HepG2 (cell line): ENCODE measurements around the gene ZNF483. TPM values are rescaled to one million over a fixed set of nuclear protein-coding genes. Genes with fewer than 3 reads are reported as not detected.

ENCODE experiments used
- BHLHE40 ChIP-seq: IDR thresholded peaks from 2 replicates; pipeline ENCODE4 v1.6.1; 2011; ENCODE audit warnings: low read length, improper control_type of control experiment
- DNMT1 ChIP-seq: sonication (generic); formaldehyde crosslinking; IDR thresholded peaks from 2 replicates; pipeline ENCODE4 v1.5.1; 2020; ENCODE audit warnings: mild to moderate bottlenecking, missing genetic modification reagents
- FOXA3 ChIP-seq: IDR thresholded peaks from 2 replicates; pipeline ENCODE4 v1.6.1; 2016; ENCODE audit warnings: missing genetic modification reagents, missing compliant biosample characterization
- FOXK1 ChIP-seq: sonication (generic); formaldehyde crosslinking; IDR thresholded peaks from 2 replicates; pipeline ENCODE4 v1.4.0; 2020; ENCODE audit warnings: low read depth, missing genetic modification reagents, borderline replicate concordance
- MTF1 ChIP-seq: sonication (generic); formaldehyde crosslinking; IDR thresholded peaks from 2 replicates; pipeline ENCODE4 v1.5.0; 2020; ENCODE audit warnings: missing genetic modification reagents
- PHF21A ChIP-seq: sonication (generic); formaldehyde crosslinking; IDR thresholded peaks from 2 replicates; pipeline ENCODE4 v1.5.0; 2020; ENCODE audit warnings: mild to moderate bottlenecking, missing genetic modification reagents
- PRMT3 ChIP-seq: sonication (generic); formaldehyde crosslinking; IDR thresholded peaks from 2 replicates; pipeline ENCODE4 v1.8.1; 2022; ENCODE audit warnings: low read depth, mild to moderate bottlenecking, moderate library complexity, missing genetic modification reagents, borderline replicate concordance
- REXO4 ChIP-seq: sonication (generic); formaldehyde crosslinking; IDR thresholded peaks from 2 replicates; pipeline ENCODE4 v1.8.0; 2022; ENCODE audit warnings: missing genetic modification reagents, mild to moderate bottlenecking, borderline replicate concordance
- SAP130 ChIP-seq: IDR thresholded peaks from 2 replicates; pipeline ENCODE4 v1.6.1; 2016; ENCODE audit warnings: low read depth
- TFE3 ChIP-seq: IDR thresholded peaks from 2 replicates; pipeline ENCODE4 v1.6.1; 2016
- ZBTB26 ChIP-seq: IDR thresholded peaks from 2 replicates; pipeline ENCODE4 v1.6.1; 2016; ENCODE audit warnings: missing compliant biosample characterization, missing genetic modification reagents, borderline replicate concordance
- ZBTB4 ChIP-seq: sonication (generic); formaldehyde crosslinking; IDR thresholded peaks from 2 replicates; pipeline ENCODE4 v1.4.0; 2020; ENCODE audit warnings: missing genetic modification reagents, mild to moderate bottlenecking, borderline replicate concordance
- ZFX ChIP-seq: sonication (generic); formaldehyde crosslinking; IDR thresholded peaks from 2 replicates; pipeline ENCODE4 v1.4.0; 2020; ENCODE audit warnings: mild to moderate bottlenecking, low read depth, missing genetic modification reagents, moderate library complexity
- ZNF274 ChIP-seq: sonication (generic); formaldehyde crosslinking; IDR thresholded peaks from 2 replicates; pipeline ENCODE4 v1.5.1; 2020; ENCODE audit warnings: mild to moderate bottlenecking, missing genetic modification reagents
- ZNF512B ChIP-seq: sonication (generic); formaldehyde crosslinking; IDR thresholded peaks from 2 replicates; pipeline ENCODE4 v1.5.1; 2020; ENCODE audit warnings: missing genetic modification reagents, mild to moderate bottlenecking, borderline replicate concordance
- ZNF558 ChIP-seq: sonication (generic); formaldehyde crosslinking; IDR thresholded peaks from 2 replicates; pipeline ENCODE4 v1.9.0; 2022; ENCODE audit warnings: mild to moderate bottlenecking, missing genetic modification reagents, borderline replicate concordance
- ZNF703 ChIP-seq: sonication (generic); formaldehyde crosslinking; IDR thresholded peaks from 2 replicates; pipeline ENCODE4 v1.5.1; 2020; ENCODE audit warnings: missing genetic modification reagents, mild to moderate bottlenecking, moderate library complexity, borderline replicate concordance
- ZNF720 ChIP-seq: sonication (generic); formaldehyde crosslinking; IDR thresholded peaks from 2 replicates; pipeline ENCODE4 v1.4.0; 2020; ENCODE audit warnings: missing genetic modification reagents
- ZNF766 ChIP-seq: sonication (generic); formaldehyde crosslinking; IDR thresholded peaks from 2 replicates; pipeline ENCODE4 v1.5.0; 2020; ENCODE audit warnings: missing genetic modification reagents, borderline replicate concordance
- ZNF816 ChIP-seq: sonication (generic); formaldehyde crosslinking; IDR thresholded peaks from 2 replicates; pipeline ENCODE4 v1.8.0; 2022; ENCODE audit warnings: missing genetic modification reagents, mild to moderate bottlenecking, borderline replicate concordance
- ZSCAN25 ChIP-seq: sonication (generic); formaldehyde crosslinking; IDR thresholded peaks from 2 replicates; pipeline ENCODE4 v1.8.0; 2022; ENCODE audit warnings: mild to moderate bottlenecking, missing genetic modification reagents
- polyA plus RNA-seq, 8 experiments: library from polyadenylated mRNA; depleted of rRNA in 3 of 8; stranded (reverse) in 7 of 8; unstranded in 1 of 8; fragments of >200 nt; fragmentation: Illumina TruSeq in 4 of 8; extraction: Trizol in 4 of 8; gene quantifications; 2 replicates each; pipeline versions ENCODE4 v1.2.1 to v1.2.3, GENCODE V29; 2011 to 2016; ENCODE audit warnings: low read depth in 4 of 8, missing spikeins in 1 of 8, mixed read lengths in 1 of 8; ENCODE audit not compliant: insufficient read depth in 1 of 8
- total RNA-seq, 5 experiments: library from RNA; depleted of rRNA; stranded (reverse); fragments of >200 nt; fragmentation: Illumina TruSeq; extraction: Trizol; gene quantifications; 2 replicates each; pipeline ENCODE4 v1.2.3, GENCODE V29; 2016; ENCODE audit warnings: low read depth in 1 of 5

ZNF483 gene
- total and polyA plus RNA-seq, 2 of the 13 experiments (the other 11 are each of a cell fraction or from before 2014, with no cell fraction given), result 2.0 to 9.5 TPM

- TF ChIP-seq DNMT1 (CRISPR knock-in tag) (no peak), SAP130 (0 out of 2 replicates have a peak, but pooled peaks have one; percentile 28), PRMT3 (no peak), FOXA3 (CRISPR knock-in tag) (peak; percentile 72; the same call in 1 of the 2 replicates), REXO4 (no peak), TFE3 (CRISPR knock-in tag) (no peak), FOXK1 (CRISPR knock-in tag) (0 out of 2 replicates have a peak, but pooled peaks have one; percentile 37), ZSCAN25 (CRISPR knock-in tag) (no peak), ZNF703 (CRISPR knock-in tag) (no peak), MTF1 (CRISPR knock-in tag) (no peak), BHLHE40 (no peak), ZNF816 (CRISPR knock-in tag) (no peak), ZNF720 (CRISPR knock-in tag) (no peak), ZBTB4 (CRISPR knock-in tag) (no peak), ZBTB26 (CRISPR knock-in tag) (no peak), ZNF512B (CRISPR knock-in tag) (no peak), ZNF766 (CRISPR knock-in tag) (no peak), PHF21A (CRISPR knock-in tag) (no peak), ZNF558 (no peak), ZFX (CRISPR knock-in tag) (0 out of 2 replicates have a peak, but pooled peaks have one; percentile 4), ZNF274 (CRISPR knock-in tag) (no peak)
Observed at GRCh38 chr9:111516061-111516465, 8.9 kb upstream of the ZNF483 start (continued).
